Endothelial cell of umbilical vein (primary cell): ENCODE results near the gene WDR31. TPM values are rescaled to one million over a fixed set of nuclear protein-coding genes. Genes with fewer than 3 reads are reported as not detected.
A peak's percentile ranks its signal among the peaks of the same experiment; 100 is the strongest.
"Not testable (repeated sequence)": the region's sequence is repeated elsewhere in the genome, so short reads cannot be mapped to it uniquely, and the experiment has no call there.

Source experiments
- BruUV-seq: library from RNA; stranded (reverse); fragments of 400-500 nt; replicated peaks from 2 replicates; lab custom pipeline; 2021; lab: Mats Ljungman, UMichigan
- CTCF ChIA-PET: fragments of 300-600, 350-600 bp; sonication (Branson Sonifier 250); formaldehyde crosslinking; loops from one replicate; lab custom pipeline; 2021; ENCODE audit warnings: antibody characterized with exemption, inconsistent platforms; lab: Charles Lee
- POLR2A ChIA-PET: fragments of 300-600, 350-600 bp; sonication (Branson Sonifier 250); formaldehyde crosslinking; loops from one replicate; lab custom pipeline; 2021; ENCODE audit warnings: antibody characterized with exemption, inconsistent platforms; lab: Charles Lee
- DNase-seq: peaks from one replicate; pipeline ENCODE4 v3.0.0-alpha.2; 2011; ENCODE audit warnings: low read depth, low spot score
- FAIRE-seq: peaks from 2 replicates; lab custom pipeline; 2011; peaks lifted over from hg19 to GRCh38; lab: Jason Lieb, UNC
- H2AFZ ChIP-seq: 2 replicates; pipeline ENCODE4 v1.6.0; 2012; ENCODE audit warnings: low read depth, low read length, control low read depth, inconsistent platforms
- H3K27ac ChIP-seq: 2 replicates; pipeline ENCODE4 v1.5.1; 2011; ENCODE audit warnings: low read depth, mild to moderate bottlenecking, control low read depth, low read length, moderate library complexity; ENCODE audit not compliant: insufficient read depth
- H3K27me3 ChIP-seq, 2 experiments: 2 replicates each; pipeline versions ENCODE4 v1.6.0 to v1.6.1; 2011; ENCODE audit warnings: low read length in 2 of 2, mixed read lengths in 1 of 2; ENCODE audit not compliant: control insufficient read depth in 2 of 2, insufficient read depth in 2 of 2
- H3K36me3 ChIP-seq, 2 experiments: 2 replicates in 1 of 2; 3 replicates in 1 of 2; pipeline ENCODE4 v1.5.1; 2011; ENCODE audit warnings: low read length in 2 of 2, mild to moderate bottlenecking in 1 of 2, moderate library complexity in 1 of 2; ENCODE audit not compliant: control insufficient read depth in 2 of 2, insufficient read depth in 2 of 2; ENCODE audit errors: extremely low read depth in 1 of 2
- H3K4me1 ChIP-seq: 3 replicates; pipeline ENCODE4 v1.5.1; 2011; ENCODE audit warnings: mild to moderate bottlenecking, low read length; ENCODE audit not compliant: control insufficient read depth, insufficient read depth; ENCODE audit errors: extremely low read depth
- H3K4me2 ChIP-seq: 2 replicates; pipeline ENCODE4 v1.6.1; 2011; ENCODE audit warnings: low read length, control low read depth, mixed read lengths; ENCODE audit not compliant: insufficient read depth
- H3K4me3 ChIP-seq, 3 experiments: fragments of 200-600 bp in 1 of 3; sonication (generic), shearing (Covaris generic) in 1 of 3; replicated peaks in 1 of 3; 2 replicates each; pipeline ENCODE4 v1.5.1; 2011 to 2016; ENCODE audit warnings: control low read depth in 3 of 3, low read length in 3 of 3, mild to moderate bottlenecking in 2 of 3, inconsistent platforms in 1 of 3, low read depth in 1 of 3, moderate library complexity in 1 of 3; ENCODE audit not compliant: insufficient read depth in 1 of 3
- H3K79me2 ChIP-seq: 2 replicates; pipeline ENCODE4 v1.6.0; 2012; ENCODE audit warnings: low read length, inconsistent platforms; ENCODE audit not compliant: control insufficient read depth, insufficient read depth
- H3K9ac ChIP-seq: replicated peaks from 2 replicates; pipeline ENCODE3; 2011; ENCODE audit warnings: low read length, control low read depth; ENCODE audit not compliant: insufficient read depth; ENCODE audit errors: extremely low read depth
- H3K9me1 ChIP-seq: replicated peaks from 3 replicates; pipeline ENCODE4 v1.6.0; 2011; ENCODE audit warnings: mild to moderate bottlenecking, low read length; ENCODE audit not compliant: control insufficient read depth, insufficient read depth; ENCODE audit errors: extremely low read depth
- H3K9me3 ChIP-seq: replicated peaks from 2 replicates; pipeline ENCODE4 v1.5.1; 2012; ENCODE audit warnings: low read length, inconsistent platforms; ENCODE audit not compliant: control insufficient read depth, insufficient read depth
- H4K20me1 ChIP-seq: replicated peaks from 2 replicates; pipeline ENCODE3; 2011; ENCODE audit warnings: mild to moderate bottlenecking, low read length; ENCODE audit not compliant: control insufficient read depth, insufficient read depth; ENCODE audit errors: extremely low read depth
- FOS ChIP-seq: IDR thresholded peaks from 2 replicates; pipeline ENCODE4 v1.6.1; 2011; ENCODE audit warnings: mild to moderate bottlenecking, low read length, moderate library complexity, borderline replicate concordance; ENCODE audit not compliant: insufficient read depth
- GATA2 ChIP-seq: IDR thresholded peaks from 2 replicates; pipeline ENCODE4 v1.7.0; 2011; ENCODE audit warnings: low read depth, mild to moderate bottlenecking, moderate library complexity, mixed read lengths, low read length; ENCODE audit not compliant: insufficient read length, insufficient read depth
- POLR2A ChIP-seq: IDR thresholded peaks from 2 replicates; pipeline ENCODE4 v1.6.1; 2012; ENCODE audit warnings: low read depth, mild to moderate bottlenecking, control low read depth, low read length
- POLR2AphosphoS5 ChIP-seq: IDR thresholded peaks from 2 replicates; pipeline ENCODE4 v1.6.1; 2012; ENCODE audit warnings: low read depth, mild to moderate bottlenecking, control low read depth, low read length, moderate library complexity; ENCODE audit not compliant: insufficient read depth
- dilution Hi-C: fragments of 300-500 bp; cut with MboI; formaldehyde crosslinking; loops from one replicate; pipeline ENCODE4 v1.15.0; 2019; ENCODE audit warnings: low sequenced_read_pairs; ENCODE audit not compliant: extremely low pct_ligation_motif_present
- intact Hi-C: fragments of 100-400 bp; cut with micrococcal nuclease; formaldehyde crosslinking; loops from one replicate; pipeline ENCODE4 v1.10.0; 2022
- polyA plus RNA-seq, 4 experiments: library from polyadenylated mRNA; depleted of rRNA in 3 of 4; stranded (reverse) in 3 of 4; unstranded in 1 of 4; fragments of >200 nt; gene quantifications; 2 replicates each; pipeline versions ENCODE4 v1.2.1 to v1.2.3, GENCODE V29; 2011 to 2012; ENCODE audit warnings: missing spikeins in 1 of 4
- total RNA-seq: library from RNA; stranded (reverse); gene quantifications from 2 replicates; pipeline ENCODE4 v1.2.3, GENCODE V29; 2021
- TF ChIP-seq, protein P1 (sequence below), 2 donors: IDR thresholded peaks; 1 replicate in 1 of 2; 2 replicates in 1 of 2; pipeline ENCODE4 v1.5.1; 2011; ENCODE audit warnings: low read length in 2 of 2, mild to moderate bottlenecking in 2 of 2, moderate library complexity in 2 of 2, control low read depth in 1 of 2, inconsistent platforms in 1 of 2, low read depth in 1 of 2; ENCODE audit not compliant: insufficient read depth in 1 of 2; ENCODE audit errors: extremely low read depth in 1 of 2
- TF ChIP-seq, protein P2 (sequence below): IDR thresholded peaks from 2 replicates; pipeline ENCODE4 v1.6.1; 2011; ENCODE audit not compliant: insufficient read depth, insufficient read length

Gene WDR31
- total and polyA plus RNA-seq, 2 donors (not counting 3 experiments of a cell fraction or from before 2014, with no cell fraction given): 0.22 to 1.00 TPM

DNA sequence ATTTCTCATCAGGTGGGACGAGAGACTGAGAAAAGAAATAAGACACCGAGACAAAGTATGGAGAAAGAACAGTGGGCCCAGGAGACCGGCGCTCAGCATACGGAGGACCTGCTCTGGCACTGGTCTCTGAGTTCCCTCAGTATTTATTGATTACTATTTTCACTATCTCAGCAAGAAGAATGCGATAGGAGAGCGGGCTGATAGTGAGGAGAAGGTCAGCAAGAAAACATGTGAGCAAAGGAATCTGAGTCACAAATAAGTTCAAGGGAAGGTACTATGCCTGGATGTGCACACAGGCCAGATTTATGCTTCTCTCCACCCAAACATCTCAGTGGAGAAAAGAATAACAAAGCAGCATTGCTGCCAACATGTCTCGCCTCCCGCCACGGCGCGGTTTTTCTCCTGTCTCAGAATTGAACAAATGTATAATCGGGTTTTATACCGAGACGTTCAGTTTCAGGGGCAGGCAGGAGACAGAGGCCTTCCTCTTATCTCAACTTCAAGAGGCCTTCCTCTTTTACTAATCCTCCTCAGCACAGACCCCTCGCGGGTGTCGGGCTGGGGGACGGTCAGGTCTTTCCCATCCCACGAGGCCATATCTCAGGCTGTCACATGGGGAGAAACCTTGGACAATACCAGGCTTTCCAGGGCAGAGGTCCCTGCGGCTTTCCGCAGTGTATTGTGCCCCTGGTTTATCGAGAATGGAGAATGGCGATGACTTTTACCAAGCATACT, 39.2 kb upstream of the WDR31 start:
- dilution Hi-C loops, POLR2A ChIA-PET, DNase-seq, H3K27ac ChIP-seq, FAIRE-seq, BruUV-seq, intact Hi-C loops, H3K9me3 ChIP-seq, H2AFZ ChIP-seq, H3K36me3 ChIP-seq, H3K9ac ChIP-seq, CTCF ChIA-PET, H3K4me3 ChIP-seq, H3K79me2 ChIP-seq, H3K4me2 ChIP-seq, H3K27me3 ChIP-seq, H3K4me1 ChIP-seq, H3K9me1 ChIP-seq, H4K20me1 ChIP-seq: not testable (repeated sequence)

DNA sequence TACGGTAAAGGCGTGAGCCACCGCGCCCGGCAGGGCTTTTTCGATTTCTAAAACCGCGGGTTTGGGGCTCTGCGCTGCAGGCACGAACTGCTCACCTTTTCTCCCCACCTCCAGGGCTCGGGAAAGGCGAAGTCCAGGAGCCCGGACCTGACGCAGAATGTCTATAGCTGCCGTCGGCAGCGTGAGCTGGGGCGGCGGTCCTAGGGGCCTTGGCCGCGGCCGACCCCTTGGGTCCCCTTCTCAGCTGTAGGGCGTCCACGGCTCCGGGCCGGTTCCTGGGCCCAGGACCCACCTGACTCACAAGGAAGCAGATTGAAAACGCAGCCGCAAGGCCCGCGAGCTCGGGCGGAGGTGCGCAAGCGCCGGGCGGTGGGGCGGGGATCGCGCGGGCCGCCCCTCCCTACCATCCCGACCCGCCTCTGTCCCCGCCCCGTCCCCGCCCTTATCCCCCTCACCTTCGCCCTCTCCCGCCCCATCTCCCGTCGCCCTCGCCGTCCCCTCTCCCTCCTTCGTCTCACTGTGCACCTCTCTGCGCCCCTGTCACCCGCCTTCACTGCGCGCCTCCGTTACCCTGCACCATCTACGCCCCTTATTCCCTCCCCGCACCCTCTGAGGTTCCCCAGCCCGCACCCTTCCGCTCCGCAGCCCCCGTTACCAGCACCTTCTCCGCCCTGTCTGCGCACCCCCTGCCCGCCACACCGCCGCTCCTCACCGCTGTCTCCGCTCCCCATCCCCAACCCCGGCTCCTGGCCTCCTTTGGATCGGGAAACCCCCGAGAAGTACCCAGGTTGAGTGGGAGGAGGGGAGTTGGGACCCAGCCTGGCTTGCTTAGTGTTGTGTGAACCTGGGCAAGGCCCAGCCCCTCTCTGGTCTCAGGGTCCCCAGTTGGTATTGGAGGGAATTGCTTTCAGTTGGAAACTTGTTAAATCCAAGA, 36.8 kb upstream of the WDR31 start, which contains the start of gene HDHD3:
HDHD3 (minus strand) TSS at position 353 of the 934 bp plus-strand sequence. CDS start 2,632 bp downstream, outside the sequence.
- ChIA-PET POLR2A (no interaction called here), CTCF (interaction anchor here (0.8 to 1.0 kb wide), 2 partner anchors 24 to 28 kb away, joined by 4 to 5 read pairs; partner anchors contain the start of gene ALAD)
- Histone ChIP-seq H3K27me3 (no peaks in the 10 kb centered on the region), H3K9me3 (no peaks in the 10 kb centered on the region), H2AFZ (peak within 1 kb of the TSS; percentile 100), H3K4me1 (no peaks in the 10 kb centered on the region), H3K79me2 (no peaks in the 10 kb centered on the region), H3K4me3 (peak within 1 kb of the TSS; percentile 61 to 93 (median 83)), H3K4me2 (peak within 1 kb of the TSS; percentile 78), H3K27ac (peak within 1 kb of the TSS; percentile 40), H3K36me3 (peaks cover 0 to 7% of the 10 kb centered on the region in 2 experiments), H3K9ac (peak within 1 kb of the TSS; percentile 78), H3K9me1 (no peaks in the 10 kb centered on the region), H4K20me1 (no peaks in the 10 kb centered on the region)
- intact Hi-C loops (no loop called here), dilution Hi-C loops (no loop called here)
- FAIRE-seq (peak; percentile 60), DNase-seq (peak; percentile 74)
- no TSS peak for BruUV-seq
- TF ChIP-seq FOS (no peak), GATA2 (no peak), POLR2AphosphoS5 (peak; percentile 37), POLR2A (peak; percentile 58)
- TF ChIP-seq, protein P1, sequence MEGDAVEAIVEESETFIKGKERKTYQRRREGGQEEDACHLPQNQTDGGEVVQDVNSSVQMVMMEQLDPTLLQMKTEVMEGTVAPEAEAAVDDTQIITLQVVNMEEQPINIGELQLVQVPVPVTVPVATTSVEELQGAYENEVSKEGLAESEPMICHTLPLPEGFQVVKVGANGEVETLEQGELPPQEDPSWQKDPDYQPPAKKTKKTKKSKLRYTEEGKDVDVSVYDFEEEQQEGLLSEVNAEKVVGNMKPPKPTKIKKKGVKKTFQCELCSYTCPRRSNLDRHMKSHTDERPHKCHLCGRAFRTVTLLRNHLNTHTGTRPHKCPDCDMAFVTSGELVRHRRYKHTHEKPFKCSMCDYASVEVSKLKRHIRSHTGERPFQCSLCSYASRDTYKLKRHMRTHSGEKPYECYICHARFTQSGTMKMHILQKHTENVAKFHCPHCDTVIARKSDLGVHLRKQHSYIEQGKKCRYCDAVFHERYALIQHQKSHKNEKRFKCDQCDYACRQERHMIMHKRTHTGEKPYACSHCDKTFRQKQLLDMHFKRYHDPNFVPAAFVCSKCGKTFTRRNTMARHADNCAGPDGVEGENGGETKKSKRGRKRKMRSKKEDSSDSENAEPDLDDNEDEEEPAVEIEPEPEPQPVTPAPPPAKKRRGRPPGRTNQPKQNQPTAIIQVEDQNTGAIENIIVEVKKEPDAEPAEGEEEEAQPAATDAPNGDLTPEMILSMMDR (IDR thresholded peaks at IDR 0.05; ENCODE audit: extremely low read depth in 1 of 2, insufficient read depth in 1 of 2, low read depth in 1 of 2, low read length in 2 of 2): no peak
- TF ChIP-seq, protein P2, sequence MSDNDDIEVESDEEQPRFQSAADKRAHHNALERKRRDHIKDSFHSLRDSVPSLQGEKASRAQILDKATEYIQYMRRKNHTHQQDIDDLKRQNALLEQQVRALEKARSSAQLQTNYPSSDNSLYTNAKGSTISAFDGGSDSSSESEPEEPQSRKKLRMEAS: no peak
